ENCODE measurements around the gene FBXL4.

- no peak for TF ChIP-seq POU6F1 (CRISPR knock-in tag; IDR thresholded peaks at IDR 0.05; ENCODE audit: borderline replicate concordance, low read depth)
- TF ChIP-seq GLIS3 (CRISPR knock-in tag; IDR thresholded peaks at IDR 0.05) = no peak
- no peak for TF ChIP-seq RARB (CRISPR knock-in tag; IDR thresholded peaks at IDR 0.05)
- TF ChIP-seq ZNF565 (CRISPR knock-in tag; conservative IDR thresholded peaks at IDR 0.05; ENCODE audit: low read depth) = no peak
- TF ChIP-seq CREB5 (CRISPR knock-in tag; IDR thresholded peaks at IDR 0.05; ENCODE audit: low read depth) = no peak
- no peak for TF ChIP-seq CSDC2 (CRISPR knock-in tag; IDR thresholded peaks at IDR 0.05)
Observed at GRCh38 chr6:98827295-98828159, 120.2 kb downstream of the FBXL4 start.
